Gastroesophageal sphincter (tissue), 4 donors: ENCODE data around the gene PRDM16. TPM values are rescaled to one million over a fixed set of nuclear protein-coding genes. Genes with fewer than 3 reads are reported as not detected.

ENCODE experiments used
- ATAC-seq: fragments of 150-250 bp; one replicate; pipeline ENCODE4 v1.9.1; 2016; ENCODE audit warnings: mild to moderate bottlenecking, moderate library complexity
- H3K27ac ChIP-seq, 4 donors: fragments of 200-600 bp; sonication (generic) in 3 of 4; 1 replicate in 3 of 4; 2 replicates in 1 of 4; pipeline ENCODE4 v1.5.1; 2016 to 2019
- H3K27me3 ChIP-seq: fragments of 200-600 bp; sonication (generic); one replicate; pipeline ENCODE4 v1.5.1; 2019
- H3K36me3 ChIP-seq, 2 donors: fragments of 200-600 bp; sonication (generic); one replicate each; pipeline ENCODE4 v1.5.1; 2019; ENCODE audit warnings: control low read depth in 1 of 2
- H3K4me1 ChIP-seq, 3 donors: fragments of 200-600 bp; sonication (generic); 1 replicate in 2 of 3; 2 replicates in 1 of 3; pipeline ENCODE4 v1.5.1; 2016 to 2019; ENCODE audit warnings: control low read depth in 2 of 3
- H3K4me3 ChIP-seq, 2 donors: fragments of 200-600 bp; sonication (generic); one replicate each; pipeline ENCODE4 v1.5.1; 2019; ENCODE audit warnings: mild to moderate bottlenecking in 1 of 2, moderate library complexity in 1 of 2
- H3K9me3 ChIP-seq, 3 donors: fragments of 200-600 bp; sonication (generic); one replicate each; pipeline ENCODE4 v1.5.1; 2017 to 2019; ENCODE audit warnings: control low read depth in 2 of 3
- CTCF ChIP-seq, 4 experiments: fragments of 200-600 bp in 2 of 4; fragments of 450-650 bp in 2 of 4; sonication (generic) in 1 of 4; IDR thresholded peaks; one replicate each; pipeline ENCODE4 v1.5.1; 2017 to 2019; ENCODE audit warnings: antibody characterized with exemption in 4 of 4, mild to moderate bottlenecking in 2 of 4, moderate library complexity in 2 of 4
- EP300 ChIP-seq: sonication (generic); formaldehyde crosslinking; IDR thresholded peaks from one replicate; pipeline ENCODE4 v1.6.1; 2017; ENCODE audit warnings: antibody characterized with exemption, mild to moderate bottlenecking
- POLR2A ChIP-seq, 2 donors: fragments of 450-650 bp; IDR thresholded peaks; one replicate each; pipeline ENCODE4 v1.6.1; 2017; ENCODE audit warnings: antibody characterized with exemption in 2 of 2, mild to moderate bottlenecking in 2 of 2, moderate library complexity in 1 of 2
- POLR2AphosphoS5 ChIP-seq: sonication (generic); formaldehyde crosslinking; IDR thresholded peaks from one replicate; pipeline ENCODE4 v1.6.1; 2017; ENCODE audit warnings: antibody characterized with exemption
- WGBS, 2 donors: methylation state at CpG; one replicate each; pipeline ENCODE4 v1.1.5; 2018; ENCODE audit warnings: low coverage in 1 of 2; 5-methylcytosine and 5-hydroxymethylcytosine counted together
- total RNA-seq, 4 donors: library from RNA; depleted of rRNA; stranded (reverse); fragments of >200 nt; gene quantifications; one replicate each; pipeline ENCODE4 v1.1.0, GENCODE V29; 2016

PRDM16 gene
- total RNA-seq, 4 donors from 2014 or later: 1.1 to 3.4 (median 1.6) TPM

- H3K4me1 ChIP-seq: peaks cover 0 to 13% (median 6%) of the 10 kb centered on the region in 3 donors
- WGBS, 2 donors: 80% methylated on average over 5 of the region's 15 CpGs; no CpG with 5 or more reads in 1 of the 2 donors
- ATAC-seq: no peak
- TF ChIP-seq EP300: no peak
- TF ChIP-seq POLR2AphosphoS5: no peak
- TF ChIP-seq CTCF (IDR thresholded peaks at IDR 0.05): no peak
- no peak for TF ChIP-seq POLR2A (IDR thresholded peaks at IDR 0.05)
- H3K9me3 ChIP-seq: no peaks in the 10 kb centered on the region
- H3K27ac ChIP-seq: no peak overlapping the region
- no peaks in the 10 kb centered on the region for H3K27me3 ChIP-seq
- H3K4me3 ChIP-seq: no peak overlapping the region
- H3K36me3 ChIP-seq: no peaks in the 10 kb centered on the region
Measured at GRCh38 chr1:3179471-3179870, 110.5 kb downstream of the PRDM16 start.

GRCh38 chr1:3180915-3181314 is 111.9 kb downstream of the PRDM16 start:
- Histone ChIP-seq H3K27me3 (peaks cover 6% of the 10 kb centered on the region), H3K36me3 (no peaks in the 10 kb centered on the region), H3K4me1 (peaks cover 0 to 4% (median under 1%) of the 10 kb centered on the region in 3 donors), H3K9me3 (no peaks in the 10 kb centered on the region), H3K4me3 (no peak overlapping the region), H3K27ac (no peak overlapping the region)
- TF ChIP-seq POLR2A (IDR thresholded peaks at IDR 0.05) (no peak), CTCF (IDR thresholded peaks at IDR 0.05) (no peak), POLR2AphosphoS5 (no peak), EP300 (no peak)
- ATAC-seq: no peak
- WGBS, 2 donors: 86 to 94% methylated on average over 21 to 35 of the region's 36 CpGs

GRCh38 chr1:3181956-3182355 is 113.0 kb downstream of the PRDM16 start:
- Histone ChIP-seq H3K4me1 (peaks cover 0 to 15% (median 8%) of the 10 kb centered on the region in 3 donors), H3K4me3 (no peak overlapping the region), H3K27me3 (peaks cover 10% of the 10 kb centered on the region), H3K36me3 (no peaks in the 10 kb centered on the region), H3K9me3 (no peaks in the 10 kb centered on the region), H3K27ac (no peak overlapping the region)
- ATAC-seq: no peak
- 90% methylated on average over 2 of the region's 14 CpGs; no CpG with 5 or more reads in 1 of the 2 donors for WGBS, 2 donors
- TF ChIP-seq CTCF (IDR thresholded peaks at IDR 0.05): no peak
- no peak for TF ChIP-seq EP300

GRCh38 chr1:3183411-3183810 is 114.4 kb downstream of the PRDM16 start:
- no peak for ATAC-seq
- no peak for TF ChIP-seq EP300
- no peak for TF ChIP-seq POLR2AphosphoS5
- no peak for TF ChIP-seq CTCF (IDR thresholded peaks at IDR 0.05)
- no peak for TF ChIP-seq POLR2A (IDR thresholded peaks at IDR 0.05)
- Histone ChIP-seq H3K4me1 (peaks cover 0 to 18% (median 8%) of the 10 kb centered on the region in 3 donors), H3K27me3 (peaks cover 10% of the 10 kb centered on the region), H3K27ac (no peak overlapping the region), H3K36me3 (no peaks in the 10 kb centered on the region), H3K9me3 (no peaks in the 10 kb centered on the region), H3K4me3 (no peak overlapping the region)
- 75 to 77% methylated on average over 5 to 8 of the region's 13 CpGs for WGBS, 2 donors

GRCh38 chr1:3183813-3184212 is 114.8 kb downstream of the PRDM16 start:
- H3K9me3 ChIP-seq: no peaks in the 10 kb centered on the region
- H3K36me3 ChIP-seq: no peaks in the 10 kb centered on the region
- H3K27me3 ChIP-seq: peaks cover 10% of the 10 kb centered on the region
- TF ChIP-seq EP300 (no peak), POLR2A (IDR thresholded peaks at IDR 0.05) (no peak), CTCF (IDR thresholded peaks at IDR 0.05) (no peak), POLR2AphosphoS5 (no peak)
- H3K27ac ChIP-seq: no peak overlapping the region
- peaks cover 0 to 18% (median 8%) of the 10 kb centered on the region in 3 donors for H3K4me1 ChIP-seq
- no peak overlapping the region for H3K4me3 ChIP-seq
- ATAC-seq: no peak
- 68 to 76% methylated on average over 10 to 22 of the region's 22 CpGs for WGBS, 2 donors
